AG04449 (cell line): ENCODE measurements around the gene KDELR1.

Experiments used
- CTCF ChIA-PET: fragments of 350-600 bp; formaldehyde crosslinking; extraction: SDS; loops from one replicate; lab custom pipeline; 2021; ENCODE audit warnings: antibody characterized with exemption; lab: Yijun Ruan, JAX
- POLR2A ChIA-PET: fragments of 400-600, 350-600 bp; formaldehyde crosslinking; extraction: SDS; loops from one replicate; lab custom pipeline; 2020; ENCODE audit warnings: antibody characterized with exemption, inconsistent platforms; lab: Yijun Ruan, JAX
- DNase-seq: peaks from one replicate; pipeline ENCODE4 v3.0.0-alpha.2; 2010; ENCODE audit warnings: low read depth, low spot score
- H3K4me3 ChIP-seq: 2 replicates; pipeline ENCODE4 v1.5.1; 2011; ENCODE audit warnings: low read depth, mild to moderate bottlenecking, control low read depth, low read length
- CTCF ChIP-seq: IDR thresholded peaks from one replicate; pipeline ENCODE4 v1.5.1; 2011; ENCODE audit warnings: mild to moderate bottlenecking, moderate library complexity, low read length, control low read depth, inconsistent platforms; ENCODE audit not compliant: insufficient read depth; ENCODE audit errors: missing control alignments

The KDELR1 gene

DNA sequence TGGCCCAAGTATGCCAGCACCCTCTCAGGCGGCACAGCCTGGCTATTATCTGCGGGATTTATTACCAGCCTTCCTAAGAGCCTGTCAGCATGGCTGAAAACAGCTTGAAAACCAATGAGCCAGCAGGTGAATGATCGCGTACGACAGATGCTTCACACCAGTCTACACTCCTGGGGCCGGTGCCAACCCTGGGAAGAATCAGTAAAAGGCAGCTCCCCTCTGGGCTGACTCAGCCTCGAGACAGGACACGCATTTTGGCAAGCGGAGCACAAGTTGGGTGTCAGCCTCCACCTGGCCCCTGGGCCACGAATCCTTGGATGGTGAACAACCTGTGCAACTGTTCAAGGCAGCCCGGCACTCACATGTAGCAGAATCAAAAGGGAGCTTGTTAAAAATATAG, 50.4 kb downstream of the KDELR1 start:
- TF ChIP-seq CTCF = no peak
- ChIA-PET CTCF (interaction anchor here (0.9 to 1.9 kb wide), 9 partner anchors 10 to 74 kb away, joined by 3 to 9 read pairs (median 5); no protein-coding TSS in a partner anchor), POLR2A (interaction anchor here (1.2 kb wide), 1 partner anchor 22 kb away, joined by 4 read pairs; no protein-coding TSS in a partner anchor)
- DNase-seq = no peak
- H3K4me3 ChIP-seq = no peak overlapping the region

DNA sequence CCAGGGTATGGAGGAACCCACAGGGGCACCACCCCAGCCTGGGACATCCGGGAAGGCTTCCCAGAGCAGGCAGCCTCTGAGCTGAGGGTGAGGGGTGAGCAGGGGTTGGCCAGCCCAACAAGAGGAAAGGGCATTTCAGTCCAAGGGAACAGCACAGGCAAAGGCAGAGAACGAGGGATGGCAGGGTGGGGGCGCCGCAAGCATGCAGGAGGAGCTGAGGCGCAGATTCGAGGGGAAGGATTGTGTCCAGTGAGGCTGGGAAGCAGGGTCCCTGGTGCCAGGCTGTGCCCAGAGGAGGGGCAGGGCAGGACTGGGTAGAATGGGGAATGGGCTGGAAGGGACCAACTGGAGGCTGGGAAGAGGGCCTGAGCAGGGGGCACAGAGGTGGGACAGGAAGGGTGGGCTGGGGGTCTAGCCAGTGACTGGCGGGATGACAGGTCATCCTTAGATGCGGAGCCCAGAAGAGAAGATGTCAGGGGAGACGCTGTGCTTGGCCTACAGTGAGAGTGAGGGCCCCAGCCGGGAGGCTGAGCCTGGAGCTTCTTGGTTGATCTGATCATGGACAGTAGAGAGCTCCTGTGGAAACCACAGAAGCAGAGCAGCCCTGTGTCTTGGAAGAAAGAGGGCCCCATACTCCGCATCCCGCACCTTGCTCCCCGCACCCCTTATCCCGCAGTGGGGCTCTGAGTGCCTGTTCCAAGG, 52.4 kb downstream of the KDELR1 start:
- POLR2A ChIA-PET = no interaction called here
- CTCF ChIA-PET = interaction anchor here (1.0 to 12.0 kb wide), 4 partner anchors 12 to 52 kb away, joined by 3 to 213 read pairs (median 4); partner anchors contain the start of genes EMP3 and KDELR1

GRCh38 chr19:48338253-48338755, 53.0 kb downstream of the KDELR1 start:
- TF ChIP-seq CTCF = no peak
- ChIA-PET POLR2A (no interaction called here), CTCF (interaction anchor here (1.0 to 12.0 kb wide), 5 partner anchors 9 to 53 kb away, joined by 3 to 213 read pairs (median 6); partner anchors contain the start of genes EMP3 and KDELR1)
- no peak overlapping the region for H3K4me3 ChIP-seq
- no peak for DNase-seq

More for the DNA sequence above, 52.4 kb downstream of the KDELR1 start:
- no peak for TF ChIP-seq CTCF
- no peak for DNase-seq
- no peak overlapping the region for H3K4me3 ChIP-seq

- TF ChIP-seq CTCF = peak; percentile 96
- ChIA-PET CTCF (interaction anchor here (0.6 to 12.0 kb wide), 24 partner anchors 10 to 300 kb away, joined by 3 to 213 read pairs (median 8); partner anchors contain the start of genes EMP3, GRWD1, KDELR1 and ZNF114), POLR2A (interaction anchor here (0.6 to 2.4 kb wide), 7 partner anchors 8 to 285 kb away, joined by 3 to 15 read pairs (median 8); partner anchors contain the start of genes EMP3, RPL18 and SPHK2)
- no peak for DNase-seq
- H3K4me3 ChIP-seq = peak overlapping the region; percentile 58
Measured at GRCh38 chr19:48333467-48334384, 57.6 kb downstream of the KDELR1 start.

DNA sequence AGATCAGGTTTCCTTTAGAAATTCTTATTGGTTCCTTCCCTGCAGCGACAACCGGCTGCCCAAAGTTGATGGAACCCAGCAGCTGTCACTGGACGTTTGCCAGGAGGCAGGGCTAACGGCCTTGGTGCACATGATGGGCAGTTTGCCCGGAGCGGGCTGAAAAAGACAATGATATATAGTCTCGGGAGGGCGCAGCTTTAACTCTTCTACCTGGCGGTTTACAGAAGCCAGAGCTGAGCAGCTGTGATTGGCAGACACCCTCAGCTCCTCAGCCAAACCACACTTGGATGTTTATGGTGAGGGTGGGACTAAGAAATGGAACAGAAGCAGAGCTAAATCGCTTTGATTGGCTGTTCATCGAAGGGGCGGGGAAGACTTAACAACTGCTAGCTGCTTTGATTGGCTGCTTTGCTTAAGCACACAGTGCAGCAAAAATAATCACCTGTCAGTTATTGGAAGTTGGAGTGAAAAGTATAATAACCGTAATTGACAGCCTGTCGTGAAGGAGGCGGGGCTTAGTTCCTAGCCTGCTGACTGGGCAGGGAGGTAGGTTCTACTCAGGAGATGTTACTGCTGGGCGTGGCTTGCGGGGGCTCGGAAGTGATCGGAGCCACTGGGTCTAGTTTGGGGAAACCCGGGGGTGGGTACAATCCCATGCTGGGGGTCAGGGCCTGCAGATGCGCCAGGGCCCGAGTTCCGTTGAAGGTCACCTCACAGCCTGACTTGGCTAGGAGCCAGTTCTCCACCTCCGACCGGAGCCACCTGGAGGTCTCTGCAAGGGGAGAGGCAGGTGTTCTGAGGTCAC, 58.5 kb downstream of the KDELR1 start:
- POLR2A ChIA-PET = interaction anchor here (0.7 to 2.4 kb wide), 7 partner anchors 9 to 286 kb away, joined by 3 to 15 read pairs (median 5); partner anchors contain the start of genes RPL18 and SPHK2
- TF ChIP-seq CTCF = no peak
- DNase-seq = peak; percentile 88

More for the DNA sequence above, 58.5 kb downstream of the KDELR1 start:
- CTCF ChIA-PET = interaction anchor here (0.6 to 12.0 kb wide), 21 partner anchors 11 to 284 kb away, joined by 3 to 213 read pairs (median 8); partner anchors contain the start of genes EMP3, KDELR1 and ZNF114
- H3K4me3 ChIP-seq = peak overlapping the region; percentile 36
